Activated gamma-delta T cell treated with anti-CD3 and anti-CD28 coated beads, Interleukin-2, amount 50 U/mL, for 16 hours (primary cell): ENCODE measurements around the gene HINFP.
"Not testable (repeated sequence)": the region's sequence is repeated elsewhere in the genome, so short reads cannot be mapped to it uniquely, and the experiment has no call there.

Source experiments
- DNase-seq: peaks from one replicate; pipeline ENCODE4 v3.0.0-alpha.2; 2020; ENCODE audit warnings: low read depth

Gene HINFP

DNA sequence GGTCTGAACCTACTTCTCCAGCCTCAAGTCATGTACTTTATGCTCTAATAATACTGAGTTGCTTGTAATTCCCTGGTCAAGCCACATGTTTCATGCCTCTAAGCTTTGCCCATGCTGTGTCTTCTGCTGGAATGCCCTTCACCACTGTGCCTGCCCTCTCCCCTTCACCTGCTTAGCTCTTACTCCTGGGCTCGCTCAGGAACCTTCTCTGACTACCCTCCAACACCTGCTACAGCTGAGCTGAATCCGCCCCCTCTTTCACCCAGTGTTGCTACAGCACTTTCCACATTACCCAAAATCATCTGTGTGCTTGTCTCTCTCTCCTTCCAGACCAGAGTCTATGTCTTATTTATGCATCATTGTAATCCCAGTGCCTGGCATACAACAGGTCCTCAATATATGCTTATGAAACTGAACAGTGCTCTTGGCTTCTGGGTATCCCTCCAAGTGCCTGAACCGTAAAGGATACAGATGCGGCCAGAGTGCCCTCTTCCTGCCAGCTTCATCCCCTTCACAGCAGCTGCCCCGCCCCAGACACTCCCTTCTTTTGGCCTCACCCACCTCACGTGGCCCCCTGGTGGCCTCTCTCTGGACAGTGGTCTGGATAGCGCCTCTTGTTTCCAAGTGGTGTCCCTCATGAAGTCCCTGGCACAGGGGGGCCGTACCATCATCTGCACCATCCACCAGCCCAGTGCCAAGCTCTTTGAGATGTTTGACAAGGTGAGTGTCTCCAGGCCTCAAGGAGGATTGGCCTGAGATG lies 34.5 kb downstream of the HINFP start:
- no peak for DNase-seq

DNA sequence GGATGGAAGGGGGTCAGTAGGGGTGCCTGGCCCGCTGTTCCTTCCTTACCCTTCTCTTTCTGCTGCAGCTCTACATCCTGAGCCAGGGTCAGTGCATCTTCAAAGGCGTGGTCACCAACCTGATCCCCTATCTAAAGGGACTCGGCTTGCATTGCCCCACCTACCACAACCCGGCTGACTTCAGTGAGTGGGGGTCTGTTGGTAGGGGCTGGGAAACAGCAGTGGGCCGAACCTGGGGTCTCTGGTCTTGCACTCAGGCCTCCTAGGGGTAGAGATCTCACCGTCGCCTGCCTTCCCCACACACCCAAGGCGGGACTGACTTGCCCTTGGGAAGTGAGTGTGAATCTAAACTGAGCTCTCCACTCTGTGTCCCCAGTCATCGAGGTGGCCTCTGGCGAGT lies 35.1 kb downstream of the HINFP start:
- DNase-seq, result no peak

DNA sequence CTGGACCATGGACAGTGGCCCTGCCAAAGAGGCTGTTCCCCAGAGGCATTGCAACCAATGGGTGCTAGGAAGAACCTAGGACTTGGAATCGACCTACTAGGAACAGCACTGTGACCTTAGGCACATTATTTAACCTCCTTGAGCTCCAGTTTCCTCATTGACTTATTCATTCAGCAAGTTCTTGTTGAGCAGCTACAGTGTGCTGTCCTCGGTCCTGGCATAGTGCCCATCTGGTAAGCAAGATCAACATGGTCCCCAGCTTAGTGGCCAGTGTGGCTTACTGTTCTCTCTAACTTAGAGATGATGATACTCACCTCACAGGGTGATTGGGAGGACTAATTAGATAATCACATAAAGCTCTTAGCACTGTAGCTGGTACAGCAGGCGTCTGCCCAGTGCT lies 35.7 kb downstream of the HINFP start:
- DNase-seq, result no peak

DNA sequence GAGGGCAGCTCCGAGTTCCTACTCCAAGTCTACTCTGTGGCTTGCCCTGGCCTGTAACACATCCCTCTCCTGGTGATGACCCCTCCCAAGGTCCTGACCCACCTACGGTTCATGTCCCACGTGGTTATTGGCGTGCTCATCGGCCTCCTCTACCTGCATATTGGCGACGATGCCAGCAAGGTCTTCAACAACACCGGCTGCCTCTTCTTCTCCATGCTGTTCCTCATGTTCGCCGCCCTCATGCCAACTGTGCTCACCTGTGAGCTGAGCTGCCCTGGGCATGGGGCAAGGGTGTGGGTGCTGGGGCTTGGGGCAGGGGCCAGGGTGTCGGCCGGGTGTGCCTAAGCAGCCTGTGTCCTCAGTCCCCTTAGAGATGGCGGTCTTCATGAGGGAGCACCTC lies 37.1 kb downstream of the HINFP start:
- no peak for DNase-seq

DNA sequence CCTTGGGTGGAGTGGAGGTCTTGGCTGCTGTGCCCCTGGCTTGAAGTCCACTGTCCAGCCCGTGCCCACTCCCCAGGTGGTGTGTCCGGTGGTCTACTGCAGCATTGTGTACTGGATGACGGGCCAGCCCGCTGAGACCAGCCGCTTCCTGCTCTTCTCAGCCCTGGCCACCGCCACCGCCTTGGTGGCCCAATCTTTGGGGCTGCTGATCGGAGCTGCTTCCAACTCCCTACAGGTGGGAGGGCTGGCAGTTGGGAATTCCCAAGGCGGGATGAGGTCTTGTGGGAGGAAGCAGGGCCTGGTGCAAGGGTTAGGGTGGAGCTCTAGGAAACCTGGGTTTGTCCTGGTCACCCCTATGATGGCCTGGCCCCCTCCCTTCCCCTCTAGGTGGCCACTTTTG lies 38.8 kb downstream of the HINFP start:
- DNase-seq, result no peak

DNA sequence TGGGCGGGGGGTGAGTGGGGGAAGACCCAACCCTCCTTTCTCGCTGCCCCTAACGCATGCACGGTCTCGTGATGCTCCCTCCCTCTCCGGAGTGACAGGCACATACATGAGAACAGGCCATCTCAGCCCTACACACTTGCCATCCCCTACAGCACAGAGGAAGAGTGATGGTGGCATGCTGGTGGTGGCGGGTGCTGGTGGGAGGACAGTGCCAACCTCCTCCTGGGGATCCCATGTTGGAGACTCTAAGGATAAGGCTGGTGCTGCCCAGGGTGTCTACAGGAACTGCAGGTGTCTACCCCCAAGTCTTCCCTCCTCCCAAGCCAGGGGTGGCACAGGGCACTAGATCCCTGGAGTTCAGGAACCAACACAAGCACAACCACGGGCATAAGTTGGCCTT lies 40.5 kb downstream of the HINFP start:
- DNase-seq, result no peak

DNA sequence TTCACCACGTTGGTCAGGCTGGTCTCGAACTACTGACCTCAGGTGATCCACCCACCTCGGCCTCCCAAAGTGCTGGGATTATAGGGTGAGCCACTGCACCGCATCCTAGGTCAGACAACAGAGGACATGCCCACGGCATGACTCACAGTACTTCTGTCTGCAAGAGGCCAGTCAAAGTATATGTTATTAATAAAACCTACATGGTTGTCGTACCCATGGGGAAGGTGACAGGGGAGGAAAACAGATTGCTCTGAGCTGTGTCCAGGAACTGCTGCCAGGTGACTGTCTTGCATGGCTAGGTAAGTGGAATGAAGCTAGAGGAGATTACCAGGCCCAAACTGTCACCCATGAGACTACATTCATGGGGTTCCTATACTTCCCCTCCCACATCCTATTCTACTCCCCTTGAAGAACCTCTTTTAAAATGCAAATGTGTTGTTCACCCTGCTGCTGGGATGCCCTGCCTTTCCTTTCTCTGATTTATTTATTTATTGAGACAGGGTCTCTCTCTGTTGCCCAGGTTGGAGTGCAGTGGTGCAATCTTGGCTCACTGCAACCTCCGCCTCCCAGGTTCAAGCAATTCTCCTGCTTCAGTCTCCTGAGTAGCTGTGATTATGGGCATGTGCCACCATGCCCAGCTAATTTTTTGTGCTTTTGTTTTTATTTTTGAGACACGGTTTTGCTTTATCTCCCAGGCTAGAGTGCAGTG lies 45.1 kb downstream of the HINFP start:
- DNase-seq, result no peak

DNA sequence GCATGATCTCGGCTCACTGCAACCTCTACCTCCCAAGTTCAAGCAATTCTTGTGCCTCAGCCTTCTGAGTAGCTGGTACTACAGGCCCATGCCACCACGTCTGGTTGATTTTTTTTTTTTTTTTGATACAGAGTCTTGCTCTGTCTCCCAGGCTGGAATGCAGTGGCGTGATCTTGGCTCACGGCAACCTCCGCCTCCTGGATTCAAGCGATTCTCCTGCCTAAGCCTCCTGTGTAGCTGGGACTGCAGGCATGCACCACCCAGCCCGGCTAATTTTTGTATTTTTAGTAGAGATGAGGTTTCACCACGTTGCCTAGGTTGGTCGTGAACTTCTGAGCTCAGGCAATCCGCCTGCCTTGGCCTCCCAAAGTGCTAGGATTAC lies 45.7 kb downstream of the HINFP start:
- not testable (repeated sequence) for DNase-seq

DNA sequence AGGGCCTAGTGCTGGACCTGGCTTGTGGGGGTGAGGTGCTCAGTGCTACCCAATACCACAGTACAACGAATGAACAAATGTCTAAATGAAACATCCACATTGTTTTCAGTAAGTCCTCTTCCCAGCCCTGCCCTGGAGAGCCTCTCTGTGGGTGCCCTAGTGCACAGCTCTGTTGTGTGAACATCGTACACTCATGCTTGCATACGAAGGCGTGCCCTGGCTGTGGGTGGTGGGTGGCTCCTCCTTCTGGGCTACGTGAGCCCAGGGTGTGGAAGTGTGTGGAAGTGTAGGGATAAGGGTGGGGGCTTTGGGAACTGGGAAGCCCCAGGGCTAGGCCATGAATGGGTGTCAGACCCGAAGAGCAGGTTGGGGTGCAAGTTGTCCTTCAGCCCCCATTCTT lies 46.6 kb downstream of the HINFP start:
- no peak for DNase-seq

DNA sequence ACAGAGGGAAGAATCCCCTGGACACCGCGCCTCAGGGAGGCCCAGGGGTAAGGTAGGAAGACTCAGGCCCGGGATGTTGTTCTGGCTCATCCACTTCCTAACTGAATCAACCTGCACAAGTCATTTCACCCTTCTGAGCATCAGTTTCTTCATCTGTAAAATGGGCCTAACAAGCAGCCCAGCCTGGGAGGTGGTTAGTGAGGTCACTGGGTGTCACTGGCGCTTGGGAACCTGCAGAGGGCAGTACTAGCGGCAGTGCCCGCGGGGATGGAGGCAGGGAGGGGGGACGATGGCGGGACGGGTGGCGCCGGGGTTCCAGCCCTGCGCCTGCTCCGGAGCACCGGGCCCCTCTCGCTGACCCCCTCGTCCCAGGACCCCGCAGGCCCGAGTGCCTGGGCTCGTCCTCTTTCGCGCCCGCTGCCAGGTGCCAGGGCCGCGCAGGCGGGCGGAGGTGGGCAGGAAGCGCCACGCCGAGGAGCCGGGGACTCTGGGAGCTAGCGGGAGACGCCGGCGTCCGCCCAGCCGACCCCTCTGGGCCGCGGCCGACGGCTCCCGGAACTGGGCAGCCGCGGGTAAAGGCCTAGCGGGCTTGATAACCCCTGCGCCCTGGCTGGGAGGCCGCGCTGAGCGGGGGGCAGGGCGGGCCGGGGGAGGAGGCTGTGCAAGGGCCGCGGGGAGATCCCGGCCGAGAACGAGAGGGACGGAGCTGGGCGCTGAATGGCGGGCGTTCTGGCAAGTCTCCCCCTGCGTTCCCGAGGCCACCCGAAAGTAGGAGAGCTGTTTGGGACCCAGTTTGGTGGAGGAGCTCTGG lies 47.3 kb downstream of the HINFP start, which contains the start of gene NLRX1:
Gene NLRX1, plus strand, starts transcription at position 255 of the 811 bp plus-strand sequence. CDS start 2,679 bp downstream, outside the sequence.
- DNase-seq, result peak; percentile 72

DNA sequence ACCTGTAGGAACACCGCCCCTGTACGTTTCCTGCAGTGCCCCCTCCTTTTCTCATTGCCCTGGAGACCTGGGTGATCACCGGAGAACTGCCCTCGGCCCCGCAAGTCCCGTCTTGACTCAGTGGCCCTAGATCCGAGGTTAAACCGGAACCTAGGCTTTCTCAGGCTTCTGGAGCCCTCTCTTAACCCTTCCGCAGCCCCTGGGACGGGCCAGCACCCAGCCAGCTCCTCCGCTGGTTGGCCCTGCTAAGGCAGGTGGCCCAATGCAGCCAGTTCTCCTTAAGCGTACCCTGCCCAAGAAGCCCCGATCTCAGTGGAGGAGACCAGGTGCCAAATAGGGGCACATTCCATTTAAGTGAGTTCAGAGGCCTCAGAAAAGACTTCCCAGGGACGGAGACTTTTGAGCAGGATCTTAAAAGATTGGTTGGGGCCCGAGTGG lies 47.9 kb downstream of the HINFP start:
- DNase-seq, result no peak

DNA sequence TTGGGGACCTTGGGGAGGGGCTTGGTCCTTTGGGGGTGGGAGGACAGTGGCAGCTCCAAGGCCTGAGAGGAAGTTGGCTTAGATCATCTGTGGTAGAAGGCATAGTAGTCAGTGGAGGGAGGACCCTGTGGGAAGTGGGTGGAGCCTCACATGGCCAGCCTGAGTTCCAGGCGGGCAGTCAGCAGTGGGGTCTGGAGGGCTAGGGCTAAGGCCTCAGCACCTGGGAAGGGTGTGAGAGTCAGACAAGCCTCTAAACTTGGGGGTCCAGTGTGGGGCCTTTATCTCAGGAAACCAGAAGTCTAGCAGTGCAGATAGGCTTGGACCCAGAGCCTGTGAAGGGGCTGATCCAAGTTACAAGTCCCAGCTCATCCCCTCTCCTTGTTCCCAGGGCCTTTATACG lies 51.1 kb downstream of the HINFP start:
- no peak for DNase-seq

DNA sequence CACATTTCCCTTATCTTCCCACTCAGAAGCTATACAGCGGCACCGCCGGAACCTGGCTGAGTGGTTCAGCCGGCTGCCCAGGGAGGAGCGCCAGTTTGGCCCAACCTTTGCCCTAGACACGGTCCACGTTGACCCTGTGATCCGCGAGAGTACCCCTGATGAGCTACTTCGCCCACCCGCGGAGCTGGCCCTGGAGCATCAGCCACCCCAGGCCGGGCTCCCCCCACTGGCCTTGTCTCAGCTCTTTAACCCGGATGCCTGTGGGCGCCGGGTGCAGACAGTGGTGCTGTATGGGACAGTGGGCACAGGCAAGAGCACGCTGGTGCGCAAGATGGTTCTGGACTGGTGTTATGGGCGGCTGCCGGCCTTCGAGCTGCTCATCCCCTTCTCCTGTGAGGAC lies 52.1 kb downstream of the HINFP start:
- DNase-seq, result no peak

DNA sequence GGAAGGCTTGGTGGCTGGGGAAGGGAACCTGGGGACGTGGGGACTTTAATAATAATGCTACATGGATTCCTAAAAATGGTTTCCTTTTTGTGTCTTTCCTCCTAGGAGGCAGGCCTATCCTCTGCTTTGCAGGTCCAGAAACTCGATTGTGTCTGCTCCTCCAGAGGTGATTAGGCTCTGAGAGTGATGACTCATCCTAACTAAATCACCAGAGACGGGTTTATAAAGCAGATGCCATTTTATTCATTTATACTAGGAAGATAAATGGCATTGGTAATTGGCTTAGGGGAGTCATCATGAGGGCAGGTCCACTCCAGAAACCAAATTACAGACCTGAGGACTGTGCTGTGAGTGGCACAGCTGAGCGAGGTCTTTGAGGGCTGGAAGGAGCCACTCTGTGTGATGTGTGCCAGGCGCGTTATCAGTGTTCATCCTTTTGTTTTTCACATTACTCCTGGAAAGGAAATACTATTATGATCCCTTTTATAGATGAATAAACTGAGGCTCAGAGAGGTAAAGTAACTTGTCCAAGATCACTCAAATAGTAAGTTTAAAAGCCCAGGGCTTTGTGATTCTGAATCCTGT lies 54.2 kb downstream of the HINFP start:
- DNase-seq, result no peak

DNA sequence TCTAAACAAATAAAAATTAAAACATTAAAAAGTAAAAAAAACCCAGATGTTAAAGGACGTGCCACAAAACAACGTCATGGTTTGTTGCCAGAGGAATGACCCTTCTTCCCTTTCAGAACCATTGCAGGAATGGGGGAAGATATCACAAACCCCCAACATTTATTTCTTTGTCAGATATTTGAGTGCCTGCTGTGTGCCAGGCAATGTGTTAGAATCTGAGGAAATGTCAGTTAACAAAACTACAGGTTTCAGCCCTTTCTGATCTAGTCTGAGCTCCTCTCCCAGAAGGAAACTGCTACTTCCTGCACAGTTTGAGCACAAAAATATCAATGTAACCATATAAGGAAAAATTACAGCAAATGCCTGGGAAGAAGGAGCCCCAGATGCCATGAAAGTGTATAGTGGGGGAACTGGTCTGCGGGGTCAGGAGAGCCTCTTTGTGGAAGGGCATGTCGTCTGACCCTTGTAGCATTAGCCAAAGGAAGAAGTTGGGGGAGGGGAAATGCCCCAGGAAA lies 56.8 kb downstream of the HINFP start:
- DNase-seq, result no peak

DNA sequence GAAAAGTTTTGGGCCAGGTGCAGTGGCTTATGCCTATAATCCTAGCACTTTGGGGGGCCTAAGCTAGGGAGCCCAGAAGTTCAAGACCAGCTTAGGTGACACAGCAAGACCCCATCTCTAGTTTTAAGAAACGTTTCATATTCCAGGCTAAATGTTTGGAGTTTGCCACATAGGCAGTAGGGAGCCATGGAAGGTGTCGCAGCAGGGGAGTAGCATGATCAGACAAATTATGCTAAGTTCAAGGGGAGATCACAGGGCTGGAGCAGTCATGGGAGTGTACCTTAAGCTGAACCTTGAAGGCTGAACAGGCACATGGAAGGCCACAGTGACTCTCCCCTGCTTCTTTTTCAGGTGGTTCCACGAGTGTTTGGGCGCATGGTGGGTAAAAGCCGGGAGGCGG lies 58.0 kb downstream of the HINFP start:
- no peak for DNase-seq

DNA sequence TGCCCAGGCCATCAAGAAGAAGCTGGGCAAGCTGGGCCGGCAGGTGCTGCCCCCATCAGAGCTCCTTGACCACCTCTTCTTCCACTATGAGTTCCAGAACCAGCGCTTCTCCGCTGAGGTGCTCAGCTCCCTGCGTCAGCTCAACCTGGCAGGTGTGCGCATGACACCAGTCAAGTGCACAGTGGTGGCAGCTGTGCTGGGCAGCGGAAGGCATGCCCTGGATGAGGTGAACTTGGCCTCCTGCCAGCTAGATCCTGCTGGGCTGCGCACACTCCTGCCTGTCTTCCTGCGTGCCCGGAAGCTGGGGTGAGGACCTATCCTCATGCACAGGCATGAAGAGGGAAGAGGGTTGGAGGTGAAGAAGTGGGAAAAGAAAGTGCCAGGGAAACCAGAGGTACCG lies 58.6 kb downstream of the HINFP start:
- no peak for DNase-seq

DNA sequence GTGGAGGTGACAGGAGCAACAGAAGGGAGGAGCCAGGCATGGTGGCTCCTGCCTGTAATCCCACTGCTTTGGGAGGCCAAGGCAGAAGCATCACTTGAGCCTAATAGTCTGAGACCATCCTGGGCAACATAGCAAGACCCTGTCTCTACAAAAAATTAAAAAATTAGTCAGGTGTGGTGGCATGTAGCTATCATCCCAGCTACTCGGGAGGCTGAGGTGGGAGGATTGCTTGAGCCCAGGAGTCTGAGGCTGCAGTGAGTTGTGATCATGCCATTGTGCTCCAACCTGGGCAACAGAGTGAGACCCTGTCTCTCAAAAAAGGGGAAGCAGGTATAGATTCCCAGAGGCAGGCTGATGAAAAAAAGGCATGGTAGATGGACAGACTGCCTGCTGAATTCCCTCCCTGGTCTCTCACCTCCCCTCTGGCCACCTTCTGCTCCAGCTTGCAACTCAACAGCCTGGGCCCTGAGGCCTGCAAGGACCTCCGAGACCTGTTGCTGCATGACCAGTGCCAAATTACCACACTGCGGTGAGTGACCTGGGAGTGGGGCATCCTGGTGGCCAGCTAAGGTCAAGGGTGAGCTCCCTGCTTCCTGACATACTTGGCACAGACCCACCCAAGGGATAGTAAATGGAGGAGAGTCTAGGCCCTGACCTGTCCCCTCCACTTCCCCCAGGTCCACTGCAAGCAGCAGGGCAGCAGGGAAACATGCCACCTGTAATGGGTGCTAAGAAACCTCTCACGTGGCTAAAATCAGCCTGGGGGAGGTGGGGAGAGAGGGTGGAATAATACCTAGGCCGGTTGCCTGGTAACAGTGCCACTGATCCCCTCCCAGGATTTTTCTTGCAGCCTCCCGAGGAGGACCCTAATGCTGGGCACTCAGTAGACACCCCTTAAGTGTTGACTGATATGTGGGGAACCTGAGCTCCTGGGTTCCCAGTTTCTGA lies 59.6 kb downstream of the HINFP start:
- no peak for DNase-seq

DNA sequence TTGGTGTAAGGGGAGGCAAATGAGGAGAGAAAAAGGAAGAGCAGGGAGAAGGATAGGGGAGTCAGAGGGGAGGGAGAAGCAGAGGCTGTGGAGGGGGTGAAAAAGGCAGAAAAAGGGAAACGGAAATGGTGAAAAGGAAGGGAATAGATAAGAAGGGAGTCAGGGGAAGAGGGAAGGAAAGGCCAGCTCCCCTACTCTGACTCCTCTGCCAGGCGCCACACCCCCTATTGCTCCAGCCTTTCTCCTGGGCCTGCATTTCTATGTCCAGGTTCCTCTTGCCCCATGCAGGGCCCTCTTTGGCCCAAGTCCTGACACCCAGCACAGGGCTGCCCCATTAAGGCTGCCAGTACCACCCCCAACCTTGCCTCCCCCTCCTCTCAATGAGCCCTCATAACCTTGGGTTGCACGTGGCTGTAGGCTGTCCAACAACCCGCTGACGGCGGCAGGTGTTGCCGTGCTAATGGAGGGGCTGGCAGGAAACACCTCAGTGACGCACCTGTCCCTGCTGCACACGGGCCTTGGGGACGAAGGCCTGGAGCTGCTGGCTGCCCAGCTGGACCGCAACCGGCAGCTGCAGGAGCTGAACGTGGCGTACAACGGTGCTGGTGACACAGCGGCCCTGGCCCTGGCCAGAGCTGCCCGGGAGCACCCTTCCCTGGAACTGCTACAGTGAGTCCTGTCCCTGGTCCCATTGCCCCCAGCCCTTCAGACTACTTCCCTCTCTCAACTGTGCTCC lies 60.5 kb downstream of the HINFP start:
- DNase-seq, result no peak

DNA sequence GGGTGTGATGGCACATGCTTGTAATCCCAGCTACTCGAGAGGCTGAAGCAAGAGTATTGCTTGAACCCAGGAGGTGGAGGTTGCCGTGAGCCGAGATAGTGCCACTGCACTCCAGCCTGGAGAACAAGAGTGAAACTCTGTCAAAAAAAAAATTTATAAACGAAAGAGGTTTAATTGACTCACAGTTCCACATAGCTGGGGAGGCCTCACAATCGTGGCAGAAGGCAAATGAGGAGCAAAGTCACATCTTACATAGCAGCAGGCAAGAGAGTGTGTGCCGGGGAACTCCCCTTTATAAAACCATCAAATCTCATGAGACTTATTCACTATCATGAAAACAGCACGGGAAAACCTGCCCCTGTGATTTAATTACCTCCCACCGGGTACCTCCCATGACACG lies 63.0 kb downstream of the HINFP start:
- not testable (repeated sequence) for DNase-seq
